ENCODE results near the gene ARPP21.

- TF ChIP-seq GATA3 (IDR thresholded peaks at IDR 0.05; ENCODE audit: low read depth, low read length) = no peak
- TF ChIP-seq GATA2 (IDR thresholded peaks at IDR 0.05; ENCODE audit: low read depth, low read length) = no peak
Observed at GRCh38 chr3:35721628-35722027, 82.3 kb downstream of the ARPP21 start.
